ENCODE data around the gene TXNDC12.

GRCh38 chr1:51981555-51981954 lies 73.4 kb downstream of the TXNDC12 start:
- TF ChIP-seq POLR2A (IDR thresholded peaks at IDR 0.05) (no peak), CTCF (IDR thresholded peaks at IDR 0.05 in 8 of 11, conservative IDR thresholded peaks at IDR 0.05 in 3 of 11) (no peak)

All from spleen (tissue), 7 donors.